Activated CD4-positive, alpha-beta T cell treated with anti-CD3 and anti-CD28 coated beads, Interleukin-2, amount 10 ng/mL, durations not matched to agents 7 days and 5 days (primary cell): ENCODE measurements around the gene PRRT1B. TPM values are rescaled to one million over a fixed set of nuclear protein-coding genes. Genes with fewer than 3 reads are reported as not detected.
A peak's percentile ranks its signal among the peaks of the same experiment; 100 is the strongest.
"Not testable (repeated sequence)": the region's sequence is repeated elsewhere in the genome, so short reads cannot be mapped to it uniquely, and the experiment has no call there.

Experiments used
- CTCF ChIA-PET: fragments of 350-600 bp; sonication (Branson Sonifier 250); formaldehyde crosslinking; loops from one replicate; lab custom pipeline; 2021; ENCODE audit warnings: antibody characterized with exemption; lab: Charles Lee
- POLR2A ChIA-PET: fragments of 350-600 bp; sonication (Branson Sonifier 250); formaldehyde crosslinking; loops from one replicate; lab custom pipeline; 2021; ENCODE audit warnings: antibody characterized with exemption; lab: Charles Lee
- DNase-seq: peaks from one replicate; pipeline ENCODE4 v3.0.0-alpha.2; 2020
- H3K27ac Mint-ChIP-seq: one replicate; pipeline ENCODE4 v1.8.0; 2021; ENCODE audit warnings: mild to moderate bottlenecking, moderate library complexity, mixed read lengths
- H3K27me3 Mint-ChIP-seq: one replicate; pipeline ENCODE4 v1.8.0; 2021; ENCODE audit warnings: mixed read lengths
- H3K36me3 Mint-ChIP-seq: one replicate; pipeline ENCODE4 v1.8.0; 2021; ENCODE audit warnings: low read depth, mixed read lengths
- H3K4me1 Mint-ChIP-seq: one replicate; pipeline ENCODE4 v1.8.0; 2021; ENCODE audit warnings: mixed read lengths
- H3K4me3 Mint-ChIP-seq: one replicate; pipeline ENCODE4 v1.8.0; 2021; ENCODE audit warnings: mild to moderate bottlenecking, moderate library complexity, mixed read lengths
- H3K9me3 Mint-ChIP-seq: one replicate; pipeline ENCODE4 v1.8.0; 2021; ENCODE audit warnings: mixed read lengths
- total RNA-seq, 2 experiments: library from RNA; stranded (reverse); gene quantifications; one replicate each; pipeline ENCODE4 v1.2.3, GENCODE V29; 2021

Gene PRRT1B
- total RNA-seq, 2 experiments from 2014 or later, result not detected

- CTCF ChIA-PET, result no interaction called here
- Mint-ChIP-seq H3K27ac (no peak overlapping the region), H3K4me3 (no peak overlapping the region), H3K36me3 (peaks cover 31% of the 10 kb centered on the region), H3K4me1 (peaks cover 24% of the 10 kb centered on the region), H3K27me3 (peaks cover 35% of the 10 kb centered on the region), H3K9me3 (peaks cover 21% of the 10 kb centered on the region)
- POLR2A ChIA-PET, result no interaction called here
- DNase-seq, result no peak
These were observed 2.2 kb upstream of the PRRT1B start for GRCh38 chr9:131543141-131543540.

- no peak overlapping the region for H3K4me3 Mint-ChIP-seq
- peaks cover 31% of the 10 kb centered on the region for H3K9me3 Mint-ChIP-seq
- H3K27ac Mint-ChIP-seq, result no peak overlapping the region
- peaks cover 36% of the 10 kb centered on the region for H3K36me3 Mint-ChIP-seq
- ChIA-PET CTCF (interaction anchor here (0.9 to 2.5 kb wide), 3 partner anchors 14 to 195 kb away, joined by 3 to 5 read pairs (median 4); no protein-coding TSS in a partner anchor), POLR2A (no interaction called here)
- H3K4me1 Mint-ChIP-seq, result peaks cover 8% of the 10 kb centered on the region
- no peak for DNase-seq
- H3K27me3 Mint-ChIP-seq, result peaks cover 59% of the 10 kb centered on the region
These were observed 538 bp downstream of the PRRT1B start for GRCh38 chr9:131545786-131546335.

- no peak for DNase-seq
- H3K4me3 Mint-ChIP-seq, result peak overlapping the region; percentile 64
- H3K9me3 Mint-ChIP-seq, result peaks cover 31% of the 10 kb centered on the region
- H3K27me3 Mint-ChIP-seq, result peaks cover 61% of the 10 kb centered on the region
- ChIA-PET CTCF (interaction anchor here (0.9 to 2.5 kb wide), 3 partner anchors 13 to 196 kb away, joined by 3 to 5 read pairs (median 4); no protein-coding TSS in a partner anchor), POLR2A (no interaction called here)
- peaks cover 36% of the 10 kb centered on the region for H3K36me3 Mint-ChIP-seq
- H3K27ac Mint-ChIP-seq, result peak overlapping the region; percentile 16
- peaks cover 8% of the 10 kb centered on the region for H3K4me1 Mint-ChIP-seq
These were observed 1.2 kb downstream of the PRRT1B start for GRCh38 chr9:131546336-131547084.

GRCh38 chr9:131549186-131549585 lies 3.9 kb downstream of the PRRT1B start:
- CTCF ChIA-PET, H3K27ac Mint-ChIP-seq, POLR2A ChIA-PET, DNase-seq, H3K4me1 Mint-ChIP-seq, H3K4me3 Mint-ChIP-seq: not testable (repeated sequence)
- Mint-ChIP-seq H3K27me3 (peaks cover 70% of the 10 kb centered on the region), H3K36me3 (peaks cover 25% of the 10 kb centered on the region), H3K9me3 (peaks cover 17% of the 10 kb centered on the region)

GRCh38 chr9:131550465-131550864 lies 5.1 kb downstream of the PRRT1B start:
- POLR2A ChIA-PET, DNase-seq, H3K27ac Mint-ChIP-seq, H3K4me3 Mint-ChIP-seq, H3K9me3 Mint-ChIP-seq, CTCF ChIA-PET: not testable (repeated sequence)
- H3K27me3 Mint-ChIP-seq, result peaks cover 67% of the 10 kb centered on the region
- H3K4me1 Mint-ChIP-seq, result peaks cover 13% of the 10 kb centered on the region
- peaks cover 20% of the 10 kb centered on the region for H3K36me3 Mint-ChIP-seq

GRCh38 chr9:131552030-131552429 lies 6.7 kb downstream of the PRRT1B start:
- POLR2A ChIA-PET, result no interaction called here
- no peak overlapping the region for H3K27ac Mint-ChIP-seq
- no peak for DNase-seq
- CTCF ChIA-PET, result interaction anchor here (1.1 kb wide), 1 partner anchor 202 kb away, joined by 3 read pairs; no protein-coding TSS in a partner anchor
- H3K4me3 Mint-ChIP-seq, result no peak overlapping the region
- H3K36me3 Mint-ChIP-seq, result peaks cover 20% of the 10 kb centered on the region
- H3K9me3 Mint-ChIP-seq, result peaks cover 10% of the 10 kb centered on the region
- peaks cover 70% of the 10 kb centered on the region for H3K27me3 Mint-ChIP-seq
- H3K4me1 Mint-ChIP-seq, result peaks cover 11% of the 10 kb centered on the region

- H3K4me3 Mint-ChIP-seq, result no peak overlapping the region
- CTCF ChIA-PET, result interaction anchor here (1.1 kb wide), 1 partner anchor 51 kb away, joined by 3 read pairs; no protein-coding TSS in a partner anchor
These were observed 8.9 kb downstream of the PRRT1B start for GRCh38 chr9:131554087-131554842.

GRCh38 chr9:131554843-131555351 lies 9.6 kb downstream of the PRRT1B start:
- Mint-ChIP-seq H3K27ac (no peak overlapping the region), H3K27me3 (peaks cover 42% of the 10 kb centered on the region), H3K36me3 (peaks cover 2% of the 10 kb centered on the region), H3K9me3 (no peaks in the 10 kb centered on the region), H3K4me1 (peaks cover 5% of the 10 kb centered on the region), H3K4me3 (no peak overlapping the region)
- ChIA-PET POLR2A (no interaction called here), CTCF (no interaction called here)
- DNase-seq, result no peak

More at GRCh38 chr9:131554087-131554842, 8.9 kb downstream of the PRRT1B start:
- no peak for DNase-seq
- peaks cover 5% of the 10 kb centered on the region for H3K4me1 Mint-ChIP-seq
- no peak overlapping the region for H3K27ac Mint-ChIP-seq
- peaks cover 48% of the 10 kb centered on the region for H3K27me3 Mint-ChIP-seq
- peaks cover 2% of the 10 kb centered on the region for H3K36me3 Mint-ChIP-seq
- no peaks in the 10 kb centered on the region for H3K9me3 Mint-ChIP-seq
- POLR2A ChIA-PET, result no interaction called here

GRCh38 chr9:131555841-131556673 lies 10.7 kb downstream of the PRRT1B start:
- Mint-ChIP-seq H3K4me1 (peaks cover 5% of the 10 kb centered on the region), H3K27ac (no peak overlapping the region), H3K9me3 (no peaks in the 10 kb centered on the region), H3K4me3 (no peak overlapping the region), H3K36me3 (peaks cover 2% of the 10 kb centered on the region), H3K27me3 (peaks cover 35% of the 10 kb centered on the region)
- POLR2A ChIA-PET, result no interaction called here
- DNase-seq, result no peak
- CTCF ChIA-PET, result interaction anchor here (1.2 kb wide), 1 partner anchor 184 kb away, joined by 7 read pairs; no protein-coding TSS in a partner anchor

- no peaks in the 10 kb centered on the region for H3K9me3 Mint-ChIP-seq
These were observed 12.7 kb downstream of the PRRT1B start for GRCh38 chr9:131557855-131558548.

GRCh38 chr9:131559421-131560000 lies 14.2 kb downstream of the PRRT1B start:
- H3K27ac Mint-ChIP-seq, result no peak overlapping the region
- peaks cover 20% of the 10 kb centered on the region for H3K27me3 Mint-ChIP-seq
- no peak overlapping the region for H3K4me3 Mint-ChIP-seq
- ChIA-PET CTCF (interaction anchor here (0.6 to 1.2 kb wide), 4 partner anchors 13 to 149 kb away, joined by 3 to 4 read pairs (median 4); no protein-coding TSS in a partner anchor), POLR2A (interaction anchor here (0.6 kb wide), 1 partner anchor 138 kb away, joined by 4 read pairs; no protein-coding TSS in a partner anchor)
- no peaks in the 10 kb centered on the region for H3K9me3 Mint-ChIP-seq
- H3K36me3 Mint-ChIP-seq, result peaks cover 5% of the 10 kb centered on the region
- DNase-seq, result no peak
- H3K4me1 Mint-ChIP-seq, result peaks cover 5% of the 10 kb centered on the region

More at GRCh38 chr9:131557855-131558548, 12.7 kb downstream of the PRRT1B start:
- DNase-seq, result no peak
- ChIA-PET POLR2A (no interaction called here), CTCF (interaction anchor here (0.6 kb wide), 1 partner anchor 1409 kb away, joined by 3 read pairs; no protein-coding TSS in a partner anchor)
- peaks cover 5% of the 10 kb centered on the region for H3K36me3 Mint-ChIP-seq
- peaks cover 26% of the 10 kb centered on the region for H3K27me3 Mint-ChIP-seq
- H3K4me3 Mint-ChIP-seq, result no peak overlapping the region
- H3K27ac Mint-ChIP-seq, result no peak overlapping the region
- H3K4me1 Mint-ChIP-seq, result peaks cover 5% of the 10 kb centered on the region
